ENCODE measurements around the gene DSG2.

The DSG2 gene

DNA sequence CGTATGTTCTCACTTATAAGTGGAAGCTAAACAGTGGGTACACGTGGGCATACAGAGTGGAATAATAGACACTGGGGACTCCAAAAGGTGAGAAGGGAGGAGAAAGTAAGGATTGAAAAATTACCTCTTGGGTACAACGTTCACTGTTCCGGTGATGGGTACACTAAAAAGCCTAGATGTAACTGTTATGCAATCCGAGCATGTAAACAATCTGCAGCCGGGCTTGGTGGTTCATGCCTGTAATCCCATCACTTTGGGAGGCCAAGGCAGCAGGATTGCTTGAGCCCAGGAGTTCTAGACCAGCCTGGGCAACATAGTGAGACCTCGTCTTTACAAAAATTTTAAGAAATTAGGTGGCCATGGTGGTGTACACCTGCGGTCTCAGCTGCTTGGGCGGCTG is 60.6 kb downstream of the DSG2 start:
- DNase-seq = no peak

DNA sequence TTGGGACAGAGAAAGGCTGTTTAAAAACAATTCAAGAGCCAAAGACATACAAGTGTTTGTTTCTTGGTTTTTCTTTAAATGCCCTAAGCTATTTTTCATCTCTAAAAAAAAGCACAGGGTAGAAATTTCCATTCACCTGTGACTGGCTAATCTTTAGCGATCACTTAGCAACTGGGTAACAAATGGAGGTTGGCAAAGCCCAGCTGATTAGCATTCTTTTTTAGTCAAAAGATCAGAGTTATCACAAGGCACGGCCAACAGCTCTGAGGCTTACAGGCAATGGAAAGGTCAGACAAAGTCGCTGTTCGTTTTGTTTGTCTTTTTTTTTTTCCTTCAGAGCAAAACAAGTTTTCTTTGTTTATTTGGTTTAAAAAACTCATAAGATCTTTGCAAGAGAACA is 64.7 kb downstream of the DSG2 start:
- DNase-seq = no peak

DNA sequence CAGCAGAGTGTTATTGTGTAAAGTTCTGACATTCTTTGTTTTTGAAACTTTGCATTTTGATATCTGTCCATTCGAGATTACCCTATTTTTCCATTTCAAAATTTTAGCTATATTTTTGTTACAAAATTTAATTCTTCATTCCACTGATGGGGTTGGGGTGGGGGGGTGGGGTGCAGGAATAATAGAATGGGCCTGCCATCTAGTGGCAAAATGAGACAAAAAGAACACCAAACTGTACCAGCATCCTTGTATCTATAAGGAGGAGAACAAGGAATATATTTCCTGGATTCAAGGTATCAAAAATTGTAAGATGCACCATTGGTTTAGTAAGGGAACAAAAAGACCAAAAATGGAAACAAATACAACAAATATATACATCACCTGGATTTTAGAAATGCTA is 65.8 kb downstream of the DSG2 start:
- DNase-seq = no peak

DNA sequence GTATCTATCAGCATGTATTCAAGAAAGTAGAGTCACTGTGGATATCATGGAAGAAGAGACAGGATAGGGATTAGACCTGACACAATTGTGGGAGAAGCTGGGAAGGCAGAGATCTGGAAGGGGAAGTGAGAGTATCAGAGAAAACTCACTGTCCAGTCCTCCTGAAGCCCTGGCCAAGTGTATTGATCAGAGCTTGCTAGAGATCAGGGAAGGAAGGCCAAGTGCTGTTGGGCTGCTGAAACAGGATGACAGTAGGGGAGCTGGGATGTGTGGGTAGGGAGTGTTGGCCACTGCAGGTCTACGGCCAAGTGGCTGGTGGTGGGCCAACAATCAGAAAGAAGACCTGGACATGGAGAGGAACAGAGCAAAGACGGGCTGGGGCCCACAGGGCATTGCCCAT is 67.4 kb downstream of the DSG2 start:
- no peak for DNase-seq

DNA sequence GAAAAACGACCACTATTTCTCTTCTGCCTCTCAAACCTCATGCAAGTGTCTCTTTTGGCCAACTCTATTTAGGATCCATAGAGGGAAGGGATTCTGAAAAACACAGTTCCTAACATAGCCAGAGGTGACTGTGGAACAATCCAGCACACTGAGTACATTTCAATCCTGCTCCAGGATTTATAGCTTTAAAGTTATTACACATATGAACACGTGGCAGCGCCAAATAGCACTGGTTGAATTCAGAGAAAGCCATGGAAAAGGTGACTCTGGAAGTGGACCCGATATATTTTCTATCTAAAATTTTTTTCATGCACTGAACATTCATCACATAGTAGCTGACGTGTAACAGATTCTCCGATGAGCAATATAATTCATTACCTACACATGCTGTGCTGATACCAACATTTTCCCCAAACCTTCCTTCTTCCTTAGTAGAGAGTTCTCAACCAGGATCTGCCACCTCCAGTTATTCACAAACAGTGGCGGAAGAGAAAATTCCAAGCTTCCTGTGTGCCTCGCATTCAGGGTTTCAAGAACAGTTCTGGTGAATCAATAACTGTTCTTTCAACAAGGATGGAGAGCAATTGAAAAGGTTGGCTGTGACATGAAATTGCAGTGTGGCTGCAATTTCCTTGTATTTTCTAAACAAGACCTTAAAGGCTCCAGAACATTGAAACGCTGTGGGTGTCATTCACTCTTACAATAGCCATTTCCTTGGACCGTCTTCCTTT is 68.0 kb downstream of the DSG2 start:
- DNase-seq = no peak

DNA sequence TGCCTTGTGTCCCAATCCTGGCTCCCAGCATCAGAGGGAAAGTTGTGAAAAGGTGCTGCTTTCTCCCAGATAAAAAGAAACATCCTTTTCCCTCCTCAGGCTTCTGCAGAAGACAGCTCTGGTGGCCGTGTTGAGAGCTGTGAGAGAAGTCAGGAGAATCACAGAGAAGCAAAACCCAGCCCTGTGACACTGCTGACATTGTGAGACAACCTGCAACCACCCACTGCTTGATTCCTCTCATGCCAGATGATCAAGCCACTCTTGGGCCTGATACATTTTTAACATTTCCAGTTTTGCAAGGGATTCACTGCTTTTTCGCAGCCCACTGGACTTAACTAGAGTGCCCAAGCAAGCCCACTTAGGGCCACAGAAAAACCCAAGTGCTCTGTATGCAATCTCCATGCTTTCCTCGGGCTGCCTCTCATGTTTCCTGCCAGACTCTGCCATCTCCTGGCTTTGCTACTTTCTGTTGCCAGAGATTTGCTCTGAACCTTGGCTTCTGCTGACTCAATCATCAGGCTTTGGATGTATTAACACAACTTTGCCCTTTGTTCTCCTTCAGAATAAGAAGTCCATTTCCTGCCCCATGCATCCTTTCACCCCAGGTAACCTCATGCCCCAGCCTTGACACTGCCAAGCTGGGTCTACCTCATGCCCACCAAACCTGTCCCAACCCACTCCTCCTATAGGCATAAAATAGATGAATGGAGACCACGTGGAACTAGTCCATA is 68.8 kb downstream of the DSG2 start:
- no peak for DNase-seq

DNA sequence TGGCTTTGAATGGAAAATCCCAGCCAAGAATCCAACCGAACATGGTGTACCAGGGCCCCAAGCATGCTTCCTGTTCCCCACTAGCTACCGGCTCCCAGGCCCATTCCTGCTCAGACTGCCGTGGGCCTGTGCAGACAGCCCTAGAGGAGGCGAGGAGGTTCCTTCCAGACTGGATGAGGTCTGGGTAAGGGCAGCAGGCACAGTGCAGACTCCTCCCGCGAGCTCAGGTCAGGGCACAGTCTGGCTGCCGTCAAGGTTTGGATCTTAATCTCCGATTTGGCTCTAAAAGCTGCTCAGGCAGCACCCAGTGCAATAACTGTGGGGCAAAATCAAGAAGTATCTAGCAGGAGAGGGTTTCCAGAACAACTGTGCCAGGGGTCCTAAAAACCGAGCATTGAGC is 74.4 kb downstream of the DSG2 start:
- no peak for DNase-seq

DNA sequence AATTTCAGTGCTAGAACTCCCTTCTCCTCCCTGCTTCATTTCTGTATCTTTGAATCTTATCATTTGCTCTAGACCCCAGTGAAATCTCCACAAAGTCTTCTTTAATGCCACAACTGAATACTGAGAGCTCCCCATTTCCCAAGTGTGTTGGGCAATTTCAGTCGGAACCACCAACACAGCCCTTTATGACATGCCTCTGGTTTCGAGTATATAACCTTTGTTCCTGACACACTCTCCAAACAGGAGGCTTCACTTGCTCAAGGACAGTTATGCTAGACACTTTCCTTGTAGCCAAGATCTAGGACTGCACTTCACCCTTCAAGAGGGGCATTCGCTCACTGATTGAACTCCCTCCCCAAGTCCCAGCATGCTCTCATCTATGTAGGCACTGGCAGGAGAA is 75.1 kb downstream of the DSG2 start:
- no peak for DNase-seq

DNA sequence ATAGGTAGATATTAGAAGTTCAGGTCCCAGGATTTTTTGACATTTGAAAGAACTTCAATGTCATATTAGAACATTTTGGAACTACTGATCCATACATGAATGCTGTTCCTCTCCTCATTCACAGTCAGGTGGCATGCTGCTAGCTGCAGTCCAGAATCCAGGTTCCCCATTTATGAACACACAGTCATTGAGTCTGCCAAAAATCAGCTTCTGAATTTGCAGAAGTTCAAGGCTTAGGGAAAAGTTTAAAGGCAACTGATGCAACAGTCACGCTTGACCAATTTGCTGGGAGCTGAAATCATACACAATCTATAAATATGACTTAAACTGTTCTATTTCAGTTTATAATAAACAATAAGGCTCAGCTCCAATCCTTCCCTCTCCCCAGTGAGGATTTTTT is 76.4 kb downstream of the DSG2 start:
- DNase-seq = no peak

DNA sequence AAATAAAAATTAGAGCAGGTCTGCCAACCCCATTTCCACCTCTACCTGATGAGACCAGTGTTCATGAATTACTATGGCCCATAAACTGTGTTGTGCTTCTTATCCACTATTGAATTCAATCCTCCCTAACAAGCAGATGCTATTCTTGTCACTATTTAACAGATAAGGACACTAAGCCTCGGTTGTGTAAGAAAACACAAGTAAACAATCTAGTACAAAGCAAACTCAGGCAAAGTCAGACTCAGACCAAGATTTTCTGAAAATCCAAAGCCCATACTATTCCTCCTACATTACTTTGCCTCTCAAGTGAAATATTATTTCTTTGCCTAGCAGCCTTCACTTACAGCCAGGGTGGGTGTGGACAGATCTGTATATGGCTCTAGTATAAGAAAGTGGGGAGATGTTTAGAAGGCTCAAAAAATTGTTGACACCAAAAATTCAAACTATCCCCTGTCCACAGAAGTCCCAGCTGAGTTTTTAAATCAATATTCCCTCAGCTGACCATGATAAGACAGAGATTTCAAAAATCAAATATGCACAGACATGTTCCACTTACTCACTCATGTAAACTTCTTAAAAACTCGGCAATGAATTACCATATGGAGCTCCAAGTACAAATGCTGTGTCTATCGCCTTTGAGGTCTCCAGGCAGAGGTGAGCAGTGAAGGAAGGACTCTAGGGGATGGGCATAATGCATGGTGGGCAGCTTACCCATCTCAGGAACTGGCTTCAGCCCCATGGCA is 77.7 kb downstream of the DSG2 start:
- no peak for DNase-seq

DNA sequence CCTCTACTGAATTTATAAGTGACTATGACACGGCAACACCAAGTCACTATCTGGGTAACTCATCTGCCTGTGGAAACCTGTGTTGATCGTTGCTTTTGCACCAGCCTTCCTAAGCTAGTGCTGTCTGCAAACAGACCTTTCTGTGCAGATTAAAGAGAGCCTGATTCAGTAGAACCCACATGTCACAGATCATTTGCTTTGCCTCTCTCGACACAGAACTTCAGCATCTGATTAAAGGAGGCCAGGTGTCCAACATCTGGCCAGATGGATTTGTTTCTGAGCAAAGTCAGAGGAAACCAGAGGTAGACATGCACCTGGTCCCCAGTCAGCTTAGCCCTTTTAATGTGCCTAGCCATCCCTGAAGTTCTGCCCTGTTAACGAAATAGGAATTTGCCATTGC is 78.7 kb downstream of the DSG2 start:
- DNase-seq = no peak

DNA sequence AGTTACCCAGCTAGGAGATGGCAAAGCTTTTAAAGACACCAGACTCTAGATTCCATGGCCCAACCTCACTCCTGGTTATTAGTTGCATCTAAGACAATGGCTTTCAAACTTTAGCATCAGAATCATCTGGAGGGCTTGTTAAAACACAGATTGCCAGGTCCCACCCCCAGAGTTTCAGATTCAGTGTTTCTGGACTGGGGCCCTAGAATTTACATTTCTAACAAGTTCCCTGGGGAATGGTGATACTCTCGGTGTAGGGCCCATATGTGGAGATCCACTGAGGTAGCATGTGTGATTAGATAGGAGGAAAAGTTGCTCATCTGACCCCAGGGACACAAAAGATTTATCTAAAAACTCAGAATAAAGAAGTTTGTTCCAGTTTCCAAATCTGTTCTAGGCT is 79.2 kb downstream of the DSG2 start:
- DNase-seq = no peak

DNA sequence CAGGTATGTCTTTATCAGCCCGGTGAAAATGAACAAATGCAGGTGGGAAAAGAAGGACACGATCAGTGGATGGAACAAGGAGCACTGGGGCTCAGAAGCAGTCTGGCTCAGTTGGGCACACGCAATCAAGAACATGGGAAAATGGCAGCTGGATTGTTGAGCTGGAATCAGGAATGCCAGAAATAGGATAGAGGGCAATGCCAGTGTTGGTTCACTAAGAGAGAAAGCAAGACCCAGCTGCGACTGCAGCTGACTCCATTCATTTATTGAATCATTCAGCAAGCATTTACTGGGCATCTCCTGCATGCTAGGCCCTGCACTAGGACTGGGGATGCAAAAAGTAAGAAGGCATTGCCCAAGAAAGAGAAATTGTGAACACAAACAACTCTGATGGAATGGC is 80.1 kb downstream of the DSG2 start:
- no peak for DNase-seq

DNA sequence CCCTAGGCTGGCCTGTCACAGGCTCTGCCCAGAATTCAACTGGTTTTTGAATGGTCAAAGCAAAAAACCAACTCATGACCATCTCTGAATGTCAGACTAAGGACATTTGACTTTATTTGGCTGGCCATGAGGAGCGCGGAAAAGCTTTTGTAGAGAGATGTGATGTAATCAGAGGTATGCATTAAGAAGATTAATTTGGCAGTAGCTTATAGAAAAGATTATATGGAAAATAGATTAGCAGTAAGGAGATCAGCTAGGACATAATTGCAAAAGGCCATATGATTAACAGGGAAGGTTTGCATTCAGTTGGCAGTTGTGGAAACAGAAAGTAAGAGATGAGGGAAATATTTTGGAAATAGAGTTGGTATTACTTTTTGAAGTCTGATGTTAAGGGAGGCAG is 81.4 kb downstream of the DSG2 start:
- DNase-seq = no peak

DNA sequence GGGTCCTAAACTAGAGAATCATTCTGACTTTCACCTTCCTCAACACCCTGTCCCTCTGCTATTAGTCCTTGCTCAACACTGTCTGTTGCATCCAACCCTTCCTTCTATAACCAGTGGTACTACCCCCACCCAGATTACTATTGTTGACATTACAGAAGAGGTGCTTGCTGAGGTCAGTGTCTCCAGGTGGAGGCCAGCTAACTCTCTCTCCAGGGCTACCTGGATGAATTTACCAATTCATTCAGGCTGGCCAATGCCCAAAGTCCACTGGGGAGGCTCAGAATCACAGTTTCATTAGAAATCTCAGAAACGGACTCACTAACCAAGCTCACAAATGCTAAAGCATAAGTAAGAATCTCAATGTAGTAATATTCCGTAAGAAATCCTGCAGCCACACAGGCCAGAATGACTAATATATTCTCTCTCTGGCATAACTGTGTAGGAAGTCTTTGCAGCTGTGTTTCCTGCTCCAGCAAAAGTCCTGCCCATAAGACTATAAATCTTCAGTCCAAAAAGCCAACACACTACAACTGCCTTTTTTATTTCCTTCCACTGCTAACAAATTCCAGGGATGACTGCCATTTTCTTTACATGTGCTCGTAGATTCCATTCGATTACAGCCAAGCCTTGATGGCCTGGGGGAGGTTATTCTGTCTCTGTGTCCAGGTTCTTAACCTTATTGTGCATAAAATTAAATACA is 83.7 kb downstream of the DSG2 start:
- DNase-seq = no peak

DNA sequence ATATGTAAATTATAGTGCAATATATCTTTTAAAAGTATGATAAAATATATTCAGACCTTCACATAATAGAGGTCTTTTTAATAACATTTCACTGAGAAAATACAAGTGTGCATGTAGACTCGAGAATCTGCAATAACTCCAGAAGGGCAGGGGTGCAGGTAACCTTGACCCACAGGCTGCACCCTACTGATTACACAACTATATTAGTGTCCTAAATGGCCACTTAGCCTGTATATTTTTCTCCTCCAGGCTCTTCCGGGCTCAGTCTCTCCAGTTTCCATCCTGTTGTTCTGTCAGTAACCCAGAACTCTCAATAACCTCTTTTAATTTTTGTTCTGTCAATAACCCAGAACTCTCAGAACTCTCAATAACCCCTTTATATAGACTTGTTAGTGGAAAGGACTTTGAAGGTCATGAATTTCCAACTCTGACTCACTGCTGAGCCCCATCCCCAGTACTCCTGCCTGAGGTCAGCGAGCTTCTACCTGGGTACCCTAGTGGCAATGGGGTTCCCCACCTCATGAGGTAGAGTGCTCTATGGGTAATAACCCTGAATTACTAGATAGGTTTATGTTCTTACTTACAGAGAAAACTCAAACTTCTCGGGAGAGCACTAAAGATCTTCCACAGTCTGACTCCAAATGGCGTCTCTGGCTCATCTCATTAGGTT is 85.3 kb downstream of the DSG2 start:
- no peak for DNase-seq

DNA sequence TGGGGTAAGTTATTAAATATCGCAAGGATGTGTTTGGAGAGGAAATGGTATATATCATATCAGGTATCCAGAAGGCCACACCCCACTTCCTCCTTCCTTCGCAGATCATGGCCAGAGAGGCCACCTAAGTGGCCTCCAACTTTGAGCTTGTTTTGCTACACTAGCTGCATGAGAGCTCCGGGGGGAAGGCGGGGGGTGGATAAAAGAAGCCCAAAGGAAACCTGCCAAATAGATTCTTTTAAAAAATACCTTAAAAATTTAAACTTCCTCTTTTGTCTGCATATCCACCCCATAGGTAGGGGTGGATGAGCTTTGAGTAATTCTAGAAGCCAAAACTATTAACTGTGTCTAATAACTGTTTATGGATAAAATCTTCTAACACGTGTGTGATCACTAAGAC is 88.0 kb downstream of the DSG2 start:
- DNase-seq = no peak

DNA sequence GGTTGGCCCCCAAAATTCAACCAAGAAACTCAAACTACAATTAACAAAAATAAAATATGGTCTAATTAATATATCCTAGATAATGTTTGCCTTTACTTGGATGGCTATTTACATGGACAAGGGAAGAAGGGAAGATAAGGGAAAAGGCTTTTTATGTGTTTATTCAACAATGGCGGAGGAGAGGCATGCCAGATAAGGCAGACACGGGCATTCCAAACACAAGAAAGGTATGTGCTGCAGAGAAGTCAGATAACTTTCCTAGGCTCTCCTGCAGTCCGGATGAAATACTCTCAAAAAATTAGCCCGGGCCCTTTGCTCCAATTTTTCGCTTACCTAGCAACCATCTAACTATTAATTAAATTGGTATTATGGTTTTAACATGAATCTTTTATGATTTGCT is 88.6 kb downstream of the DSG2 start:
- no peak for DNase-seq

DNA sequence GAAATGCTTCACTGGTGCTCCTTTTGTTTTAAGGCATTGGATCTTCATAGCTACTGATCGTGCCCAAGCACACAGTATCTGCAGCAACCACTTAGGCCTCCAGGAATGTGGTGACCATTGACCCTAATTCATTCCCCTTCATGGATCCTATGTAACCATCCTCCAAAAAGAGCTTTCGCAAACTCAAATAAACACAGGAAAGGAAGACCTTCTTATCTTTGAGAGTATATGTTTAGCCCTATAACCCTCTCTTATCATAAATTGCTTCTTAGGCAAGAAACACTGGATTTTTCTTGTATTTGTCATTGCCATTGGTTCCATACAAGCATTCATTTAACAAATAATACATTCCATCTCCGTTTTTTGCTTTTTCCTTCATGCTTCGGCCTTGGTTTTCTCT is 89.6 kb downstream of the DSG2 start:
- no peak for DNase-seq

DNA sequence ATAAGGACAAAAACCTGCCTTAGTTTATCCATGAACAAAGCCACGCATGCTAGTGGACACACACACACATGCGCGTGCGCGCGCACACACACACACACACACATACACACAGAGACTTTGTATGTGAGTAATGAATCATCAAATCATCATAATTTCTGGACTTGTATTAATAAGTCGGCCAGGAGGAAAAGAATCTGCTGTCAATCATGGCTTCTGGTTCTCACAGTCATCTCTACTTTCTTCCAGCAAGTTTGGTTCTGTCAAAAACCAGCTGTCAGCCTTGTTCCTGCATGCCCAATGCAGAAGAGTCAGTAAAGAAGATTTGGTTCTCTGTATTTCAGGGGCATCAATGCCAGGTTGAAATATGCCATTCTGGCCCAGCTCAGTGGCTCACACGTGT is 92.6 kb downstream of the DSG2 start:
- DNase-seq = no peak

DNA sequence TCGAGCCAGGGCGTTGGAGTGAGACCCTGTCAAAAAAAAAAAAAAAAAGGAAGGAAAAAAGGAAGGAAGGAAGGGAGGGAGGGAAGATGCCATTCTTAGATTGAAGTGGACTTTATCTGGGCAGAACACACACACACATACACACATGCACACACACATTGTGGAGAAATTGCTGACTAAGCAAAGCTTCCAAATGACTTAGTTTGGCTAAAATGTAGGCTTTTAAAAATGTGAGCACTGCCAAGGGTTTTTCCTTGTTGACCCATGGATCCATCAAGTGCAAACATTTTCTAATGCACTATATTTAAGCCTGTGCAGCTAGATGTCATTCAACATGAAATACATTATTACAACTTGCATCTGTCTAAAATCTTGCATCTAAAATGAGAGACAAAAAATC is 93.1 kb downstream of the DSG2 start:
- DNase-seq = no peak

DNA sequence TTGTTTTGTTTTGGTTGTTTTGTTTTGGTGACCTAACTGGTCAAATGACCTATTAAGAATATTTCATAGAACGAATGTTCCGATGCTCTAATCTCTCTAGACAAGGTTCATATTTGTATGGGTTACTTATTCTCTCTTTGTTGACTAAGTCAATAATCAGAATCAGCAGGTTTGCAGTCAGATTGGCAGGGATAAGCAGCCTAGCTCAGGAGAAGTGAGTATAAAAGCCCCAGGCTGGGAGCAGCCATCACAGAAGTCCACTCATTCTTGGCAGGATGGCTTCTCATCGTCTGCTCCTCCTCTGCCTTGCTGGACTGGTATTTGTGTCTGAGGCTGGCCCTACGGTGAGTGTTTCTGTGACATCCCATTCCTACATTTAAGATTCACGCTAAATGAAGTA is 93.7 kb downstream of the DSG2 start, which contains the start of gene TTR:
TSS of gene TTR (plus strand) at position 250 of the 400 bp plus-strand sequence. CDS start at position 276, 26 bp downstream.
- DNase-seq = no peak
